ENCODE data around the gene PPARA. TPM values are rescaled to one million over a fixed set of nuclear protein-coding genes. Genes with fewer than 3 reads are reported as not detected.
A peak's percentile ranks its signal among the peaks of the same experiment; 100 is the strongest.

Gene PPARA
- total and polyA plus RNA-seq, 7 experiments from 2014 or later, result 3.7 to 21.6 (median 16.4) TPM

DNA sequence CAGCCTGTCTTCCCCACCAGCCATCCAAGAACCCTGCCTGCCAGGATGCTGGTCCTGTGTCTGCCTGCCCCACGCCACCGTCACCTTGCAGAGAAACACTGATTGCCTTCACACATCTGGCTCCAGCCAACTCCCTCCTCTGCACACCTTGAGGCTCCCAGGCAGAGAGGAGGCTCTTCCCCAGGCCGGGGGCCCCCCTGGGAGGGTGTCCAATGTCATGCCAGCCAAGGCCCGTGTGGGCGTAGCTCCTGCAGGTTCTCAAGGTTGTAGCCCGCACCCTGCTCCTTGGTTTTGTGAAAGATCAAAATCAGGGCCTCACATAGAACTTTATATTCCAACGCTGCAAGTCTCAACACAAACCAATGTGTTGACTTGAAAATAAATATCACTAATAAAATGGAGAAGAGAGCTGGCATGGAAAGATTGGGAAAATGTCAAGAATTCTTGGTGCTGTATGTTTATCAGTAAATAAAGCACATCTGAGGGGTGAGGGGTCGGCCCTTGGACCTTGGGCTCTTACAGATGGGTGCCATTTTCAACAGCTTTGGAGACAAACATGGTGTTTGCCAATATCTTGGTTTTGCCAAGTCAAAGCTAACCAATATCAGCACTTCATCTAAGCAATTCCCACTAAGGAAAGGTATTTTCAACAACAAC lies 6.7 kb upstream of the PPARA start:
- no peaks in the 10 kb centered on the region for H3K36me3 Mint-ChIP-seq
- ATAC-seq, result no peak
- peaks cover 0 to 31% (median 0%) of the 10 kb centered on the region in 5 donors for H3K27me3 Mint-ChIP-seq
- ChIA-PET POLR2A (interaction anchor here (1.1 kb wide), 1 partner anchor 11 kb away, joined by 5 read pairs; no protein-coding TSS in a partner anchor), CTCF (no interaction called here)
- H3K9me3 ChIP-seq (ENCODE audit: control insufficient read depth in 2 of 3, low read length in 3 of 3), result no peaks in the 10 kb centered on the region
- H3K4me3 Mint-ChIP-seq, result no peak overlapping the region
- DNase-seq, result no peak
- H3K36me3 ChIP-seq (ENCODE audit: control insufficient read depth in 2 of 3, insufficient read depth in 3 of 3, low read length in 3 of 3), result no peaks in the 10 kb centered on the region
- H3K4me1 ChIP-seq (ENCODE audit: control insufficient read depth in 2 of 2, insufficient read depth in 2 of 2, low read length in 2 of 2), result no peaks in the 10 kb centered on the region
- H3K27ac Mint-ChIP-seq, result peak overlapping the region in 1 of 9 donors; percentile 78
- no peak overlapping the region for H3K4me3 ChIP-seq (ENCODE audit: low read length)
- intact Hi-C loops (cut with micrococcal nuclease), result no loop called here
- no peaks in the 10 kb centered on the region for H3K27me3 ChIP-seq (ENCODE audit: control insufficient read depth in 2 of 2, insufficient read depth in 2 of 2, low read length in 2 of 2)
- H3K27ac ChIP-seq (ENCODE audit: low read depth, low read length), result no peak overlapping the region
- peaks cover 0 to 1% (median 0%) of the 10 kb centered on the region in 11 donors for H3K9me3 Mint-ChIP-seq
- H3K4me1 Mint-ChIP-seq, result peaks cover 0 to 2% (median 0%) of the 10 kb centered on the region in 7 donors

DNA sequence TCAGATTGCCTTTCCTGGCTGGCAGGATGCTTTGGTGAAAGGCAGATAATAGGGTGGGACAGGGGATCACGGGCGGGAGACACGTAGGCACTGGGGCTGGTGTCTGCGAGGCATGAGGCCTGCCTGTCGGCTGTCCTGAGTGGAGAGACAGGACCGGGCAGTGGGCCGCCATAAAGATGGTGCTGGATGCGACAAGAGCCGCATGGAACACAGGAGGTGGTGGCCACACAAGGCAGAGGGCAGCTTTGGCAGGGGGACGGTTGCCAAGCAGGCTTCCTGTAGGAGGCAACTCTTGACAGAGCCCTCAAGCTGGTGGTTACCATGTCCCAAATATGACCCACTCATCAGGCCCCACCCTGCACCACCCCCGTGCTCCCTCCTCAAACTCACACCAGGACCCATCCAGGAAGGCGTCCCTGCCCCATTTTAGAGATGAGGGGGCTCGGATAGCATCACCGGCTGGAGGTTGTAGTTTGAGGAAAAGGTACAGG lies 4.9 kb upstream of the PPARA start:
- POLR2A ChIA-PET, result interaction anchor here (0.5 kb wide), 1 partner anchor 46 kb away, joined by 3 read pairs; no protein-coding TSS in a partner anchor
- H3K27ac ChIP-seq (ENCODE audit: low read depth, low read length), result no peak overlapping the region
- no peaks in the 10 kb centered on the region for H3K9me3 ChIP-seq (ENCODE audit: control insufficient read depth in 2 of 3, low read length in 3 of 3)
- H3K36me3 ChIP-seq (ENCODE audit: control insufficient read depth in 2 of 3, insufficient read depth in 3 of 3, low read length in 3 of 3), result no peaks in the 10 kb centered on the region
- Mint-ChIP-seq H3K4me3 (no peak overlapping the region), H3K27ac (peak overlapping the region in 1 of 9 donors; percentile 60), H3K36me3 (no peaks in the 10 kb centered on the region), H3K27me3 (peaks cover 0 to 44% (median 0%) of the 10 kb centered on the region in 5 donors), H3K4me1 (peaks cover 7 to 8% (median 8%) of the 10 kb centered on the region in 7 donors), H3K9me3 (peaks cover 0 to 1% (median 0%) of the 10 kb centered on the region in 11 donors)
- CTCF ChIA-PET, result no interaction called here
- H3K27me3 ChIP-seq (ENCODE audit: control insufficient read depth in 2 of 2, insufficient read depth in 2 of 2, low read length in 2 of 2), result no peaks in the 10 kb centered on the region
- DNase-seq (no peak), ATAC-seq (no peak)
- intact Hi-C loops (cut with micrococcal nuclease), result no loop called here
- peaks cover 0 to 9% of the 10 kb centered on the region in 2 donors for H3K4me1 ChIP-seq (ENCODE audit: control insufficient read depth in 2 of 2, insufficient read depth in 2 of 2, low read length in 2 of 2)
- no peak overlapping the region for H3K4me3 ChIP-seq (ENCODE audit: low read length)

DNA sequence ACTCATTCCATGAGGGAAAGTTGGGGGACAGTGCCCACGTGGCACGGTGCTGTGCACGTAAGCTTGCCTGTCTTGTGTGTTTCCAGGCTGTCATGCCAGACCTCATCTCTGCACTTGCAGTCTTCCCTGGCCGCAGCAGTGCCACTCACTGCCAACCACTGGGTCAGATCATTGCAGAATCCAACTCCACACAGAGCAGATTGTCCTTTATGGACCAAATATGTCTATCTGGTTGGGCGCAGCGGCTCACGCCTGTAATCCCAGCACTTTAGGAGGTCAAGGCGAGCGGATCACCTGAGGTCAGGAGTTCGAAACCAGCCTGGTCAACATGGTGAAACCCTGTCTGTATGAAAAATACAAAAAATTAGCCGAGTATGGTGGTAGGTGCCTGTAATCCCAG lies 4.4 kb upstream of the PPARA start:
- peak overlapping the region in 1 of 9 donors; percentile 82 for H3K27ac Mint-ChIP-seq
- ATAC-seq (no peak), DNase-seq (no peak)
- H3K36me3 Mint-ChIP-seq, result no peaks in the 10 kb centered on the region
- ChIA-PET POLR2A (no interaction called here), CTCF (interaction anchor here (0.9 kb wide), 1 partner anchor 171 kb away, joined by 3 read pairs; no protein-coding TSS in a partner anchor)
- Histone ChIP-seq H3K36me3 (ENCODE audit: control insufficient read depth in 2 of 3, insufficient read depth in 3 of 3, low read length in 3 of 3) (no peaks in the 10 kb centered on the region), H3K9me3 (ENCODE audit: control insufficient read depth in 2 of 3, low read length in 3 of 3) (no peaks in the 10 kb centered on the region), H3K27ac (ENCODE audit: low read depth, low read length) (no peak overlapping the region), H3K4me1 (ENCODE audit: control insufficient read depth in 2 of 2, insufficient read depth in 2 of 2, low read length in 2 of 2) (peaks cover 0 to 9% of the 10 kb centered on the region in 2 donors), H3K27me3 (ENCODE audit: control insufficient read depth in 2 of 2, insufficient read depth in 2 of 2, low read length in 2 of 2) (no peaks in the 10 kb centered on the region), H3K4me3 (ENCODE audit: low read length) (no peak overlapping the region)
- H3K4me3 Mint-ChIP-seq, result no peak overlapping the region
- H3K4me1 Mint-ChIP-seq, result peaks cover 7 to 8% (median 8%) of the 10 kb centered on the region in 7 donors
- peaks cover 0 to 1% (median 0%) of the 10 kb centered on the region in 11 donors for H3K9me3 Mint-ChIP-seq
- peaks cover 0 to 44% (median 0%) of the 10 kb centered on the region in 5 donors for H3K27me3 Mint-ChIP-seq
- intact Hi-C loops (cut with micrococcal nuclease), result no loop called here

DNA sequence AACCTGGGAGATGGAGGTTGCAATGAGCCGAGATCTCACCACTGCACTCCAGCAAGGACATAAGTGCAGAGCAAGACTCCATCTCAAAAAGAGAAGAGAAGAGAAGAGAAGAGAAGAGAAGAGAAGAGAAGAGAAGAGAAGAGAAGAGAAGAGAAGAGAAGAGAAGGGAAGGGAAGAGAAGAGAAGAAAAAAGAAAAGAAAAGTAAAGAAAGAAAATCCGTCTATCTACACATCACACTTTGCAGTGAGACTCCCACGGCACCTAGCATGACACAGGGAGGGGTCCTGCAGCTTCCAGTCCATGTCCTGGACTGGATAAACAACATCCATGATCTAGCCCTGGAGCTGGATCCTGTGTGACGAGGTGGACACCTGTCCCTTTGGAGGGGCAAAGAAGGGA lies 4.0 kb upstream of the PPARA start:
- Histone ChIP-seq H3K27ac (ENCODE audit: low read depth, low read length) (no peak overlapping the region), H3K4me1 (ENCODE audit: control insufficient read depth in 2 of 2, insufficient read depth in 2 of 2, low read length in 2 of 2) (peaks cover 2 to 9% of the 10 kb centered on the region in 2 donors), H3K36me3 (ENCODE audit: control insufficient read depth in 2 of 3, insufficient read depth in 3 of 3, low read length in 3 of 3) (no peaks in the 10 kb centered on the region), H3K27me3 (ENCODE audit: control insufficient read depth in 2 of 2, insufficient read depth in 2 of 2, low read length in 2 of 2) (no peaks in the 10 kb centered on the region), H3K4me3 (ENCODE audit: low read length) (no peak overlapping the region), H3K9me3 (ENCODE audit: control insufficient read depth in 2 of 3, low read length in 3 of 3) (no peaks in the 10 kb centered on the region)
- Mint-ChIP-seq H3K36me3 (no peaks in the 10 kb centered on the region), H3K4me1 (peaks cover 7 to 8% (median 8%) of the 10 kb centered on the region in 7 donors), H3K27ac (peak overlapping the region in 4 of 9 donors; percentile 23 to 82 (median 52)), H3K9me3 (no peaks in the 10 kb centered on the region), H3K4me3 (peak overlapping the region in 1 of 10 donors; percentile 9), H3K27me3 (peaks cover 0 to 44% (median 0%) of the 10 kb centered on the region in 5 donors)
- DNase-seq (no peak), ATAC-seq (no peak)
- intact Hi-C loops (cut with micrococcal nuclease), result no loop called here
- ChIA-PET POLR2A (no interaction called here), CTCF (interaction anchor here (0.9 kb wide), 1 partner anchor 171 kb away, joined by 3 read pairs; no protein-coding TSS in a partner anchor)

DNA sequence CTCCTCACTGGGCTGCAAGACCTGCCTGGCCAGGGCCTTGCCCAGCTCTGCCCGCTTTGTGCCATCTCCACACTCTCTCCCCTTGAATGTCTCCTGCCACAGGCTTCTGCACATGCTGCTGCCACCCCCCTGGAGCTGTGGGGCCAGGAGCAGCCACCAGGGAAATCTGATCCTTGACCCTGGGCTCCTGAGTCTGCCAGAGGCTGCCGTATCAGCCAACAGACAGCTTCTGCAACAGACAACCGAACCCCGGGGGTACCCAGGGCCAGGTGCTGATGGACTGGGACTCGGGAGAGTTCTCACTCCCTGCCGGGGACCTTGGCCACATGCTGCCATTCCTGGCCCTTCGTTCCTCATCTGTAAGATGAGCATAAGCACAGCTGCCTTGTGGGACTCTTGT lies 3.3 kb upstream of the PPARA start:
- no peak overlapping the region for H3K4me3 ChIP-seq (ENCODE audit: low read length)
- POLR2A ChIA-PET, result interaction anchor here (1.0 kb wide), 1 partner anchor 149 kb away, joined by 4 read pairs; the partner anchor contains the start of gene GTSE1
- peak overlapping the region in 1 of 10 donors; percentile 41 for H3K4me3 Mint-ChIP-seq
- H3K9me3 ChIP-seq (ENCODE audit: control insufficient read depth in 2 of 3, low read length in 3 of 3), result no peaks in the 10 kb centered on the region
- H3K9me3 Mint-ChIP-seq, result no peaks in the 10 kb centered on the region
- intact Hi-C loops (cut with micrococcal nuclease), result no loop called here
- H3K27ac Mint-ChIP-seq, result peak overlapping the region in 1 of 9 donors; percentile 6
- peaks cover 0 to 44% (median 0%) of the 10 kb centered on the region in 5 donors for H3K27me3 Mint-ChIP-seq
- H3K27ac ChIP-seq (ENCODE audit: low read depth, low read length), result no peak overlapping the region
- peaks cover 0 to 2% (median 0%) of the 10 kb centered on the region in 5 donors for H3K36me3 Mint-ChIP-seq
- CTCF ChIA-PET, result interaction anchor here (0.7 kb wide), 1 partner anchor 166 kb away, joined by 3 read pairs; no protein-coding TSS in a partner anchor
- peaks cover 9 to 15% of the 10 kb centered on the region in 2 donors for H3K4me1 ChIP-seq (ENCODE audit: control insufficient read depth in 2 of 2, insufficient read depth in 2 of 2, low read length in 2 of 2)
- ATAC-seq (no peak), DNase-seq (no peak)
- H3K27me3 ChIP-seq (ENCODE audit: control insufficient read depth in 2 of 2, insufficient read depth in 2 of 2, low read length in 2 of 2), result no peaks in the 10 kb centered on the region
- no peaks in the 10 kb centered on the region for H3K36me3 ChIP-seq (ENCODE audit: control insufficient read depth in 2 of 3, insufficient read depth in 3 of 3, low read length in 3 of 3)
- peaks cover 10 to 15% (median 13%) of the 10 kb centered on the region in 7 donors for H3K4me1 Mint-ChIP-seq

DNA sequence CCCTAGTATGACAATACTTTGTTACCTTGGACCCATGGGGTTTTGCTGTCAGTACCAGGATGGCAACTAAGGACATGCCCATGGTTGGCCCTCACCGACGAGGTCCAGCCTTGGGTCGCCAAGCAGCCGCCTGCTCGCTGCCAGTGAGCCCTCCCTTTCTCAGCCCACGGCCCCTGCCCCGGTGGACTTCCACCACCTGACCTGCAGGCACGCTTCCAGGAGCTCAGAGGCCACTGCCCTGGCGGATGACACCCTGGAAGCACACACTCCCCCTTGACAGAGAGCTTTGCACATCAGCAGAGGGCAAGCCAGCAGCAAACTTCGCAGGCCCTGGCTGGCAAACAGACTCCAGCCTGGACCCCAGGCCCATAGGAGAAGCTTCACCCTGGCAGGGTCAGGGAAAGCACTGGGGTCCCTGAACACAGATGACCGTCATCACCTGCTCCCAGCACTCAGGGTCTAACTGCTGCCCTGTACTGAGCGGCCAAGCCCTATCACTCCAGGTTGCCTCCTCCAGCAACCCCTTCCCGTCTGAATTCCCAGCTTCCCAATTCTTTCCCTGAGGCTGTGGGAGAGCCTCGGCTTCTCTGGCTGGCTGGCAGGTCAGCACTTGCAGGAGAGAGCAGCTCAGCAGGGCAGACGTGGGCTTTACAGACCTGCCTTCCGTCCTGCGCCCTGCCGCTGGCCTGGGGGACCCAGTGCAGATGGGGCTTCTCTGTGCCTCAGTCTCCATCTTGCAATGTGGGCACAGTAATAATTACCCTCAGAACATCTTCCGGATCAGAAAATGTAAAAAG lies 2.7 kb upstream of the PPARA start:
- no peak for ATAC-seq
- DNase-seq, result no peak
- peak overlapping the region in 2 of 9 donors; percentile 13 to 83 for H3K27ac Mint-ChIP-seq
- Histone ChIP-seq H3K9me3 (ENCODE audit: control insufficient read depth in 2 of 3, low read length in 3 of 3) (no peaks in the 10 kb centered on the region), H3K27me3 (ENCODE audit: control insufficient read depth in 2 of 2, insufficient read depth in 2 of 2, low read length in 2 of 2) (no peaks in the 10 kb centered on the region), H3K36me3 (ENCODE audit: control insufficient read depth in 2 of 3, insufficient read depth in 3 of 3, low read length in 3 of 3) (no peaks in the 10 kb centered on the region), H3K4me1 (ENCODE audit: control insufficient read depth in 2 of 2, insufficient read depth in 2 of 2, low read length in 2 of 2) (peaks cover 10 to 15% of the 10 kb centered on the region in 2 donors), H3K27ac (ENCODE audit: low read depth, low read length) (no peak overlapping the region), H3K4me3 (ENCODE audit: low read length) (no peak overlapping the region)
- no peaks in the 10 kb centered on the region for H3K9me3 Mint-ChIP-seq
- intact Hi-C loops (cut with micrococcal nuclease), result no loop called here
- peaks cover 0 to 6% (median 0%) of the 10 kb centered on the region in 5 donors for H3K36me3 Mint-ChIP-seq
- H3K4me3 Mint-ChIP-seq, result no peak overlapping the region
- ChIA-PET POLR2A (interaction anchor here (1.0 kb wide), 1 partner anchor 149 kb away, joined by 4 read pairs; the partner anchor contains the start of gene GTSE1), CTCF (interaction anchor here (0.7 kb wide), 1 partner anchor 166 kb away, joined by 3 read pairs; no protein-coding TSS in a partner anchor)
- peaks cover 0 to 44% (median 0%) of the 10 kb centered on the region in 5 donors for H3K27me3 Mint-ChIP-seq
- H3K4me1 Mint-ChIP-seq, result peaks cover 10 to 21% (median 16%) of the 10 kb centered on the region in 7 donors
